CD4-positive, alpha-beta T cell treated with Interferon gamma for 1 hour (primary cell): ENCODE measurements around the gene EEF1E1.
"Not testable (repeated sequence)": the region's sequence is repeated elsewhere in the genome, so short reads cannot be mapped to it uniquely, and the experiment has no call there.

ENCODE experiments used
- DNase-seq: peaks from one replicate; pipeline ENCODE4 v3.0.0-alpha.2; 2020

The EEF1E1 gene

GRCh38 chr6:8061736-8062135 is 40.6 kb downstream of the EEF1E1 start:
- no peak for DNase-seq

DNA sequence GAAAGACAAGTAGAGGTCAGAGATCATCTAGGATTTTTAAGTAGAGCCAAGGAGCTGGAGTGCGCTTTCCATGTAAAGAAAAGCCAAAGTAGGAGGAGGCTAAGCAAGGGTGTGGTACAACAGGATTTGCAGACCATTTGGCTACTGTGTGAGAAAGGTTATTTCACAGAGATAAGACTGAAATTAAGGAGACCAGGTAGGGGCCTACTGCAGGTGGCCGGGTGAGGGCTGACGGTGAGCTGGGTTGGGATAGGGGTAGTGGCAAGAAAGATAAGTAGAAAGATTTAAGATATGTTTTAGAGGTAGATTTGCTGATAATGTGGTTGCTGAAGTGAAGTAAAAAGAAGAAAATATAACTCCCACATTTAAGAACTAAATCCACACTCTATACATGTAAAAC is 42.0 kb downstream of the EEF1E1 start:
- DNase-seq: no peak

GRCh38 chr6:8059129-8059528 is 43.2 kb downstream of the EEF1E1 start:
- DNase-seq: no peak

DNA sequence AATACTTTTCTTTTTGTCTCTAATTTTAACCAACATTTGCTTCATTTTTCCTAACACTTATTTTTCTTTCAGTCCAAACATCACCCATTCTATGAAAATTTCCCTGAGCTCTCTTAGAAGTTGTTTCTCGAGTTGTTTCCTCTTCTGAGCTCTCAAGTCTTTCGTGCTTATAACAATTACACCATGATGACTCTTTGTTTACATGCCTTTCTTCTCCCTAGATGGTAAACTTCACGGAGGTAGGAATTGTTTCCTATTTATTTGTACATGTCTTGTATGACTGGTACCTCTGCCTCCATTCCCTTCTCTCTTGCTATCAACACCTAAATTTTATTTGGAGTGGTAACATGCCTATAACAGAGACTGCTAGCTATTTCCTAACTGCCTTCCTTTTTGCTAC is 44.6 kb downstream of the EEF1E1 start:
- no peak for DNase-seq

- no peak for DNase-seq
Observed at GRCh38 chr6:8057263-8057662, 45.1 kb downstream of the EEF1E1 start.

DNA sequence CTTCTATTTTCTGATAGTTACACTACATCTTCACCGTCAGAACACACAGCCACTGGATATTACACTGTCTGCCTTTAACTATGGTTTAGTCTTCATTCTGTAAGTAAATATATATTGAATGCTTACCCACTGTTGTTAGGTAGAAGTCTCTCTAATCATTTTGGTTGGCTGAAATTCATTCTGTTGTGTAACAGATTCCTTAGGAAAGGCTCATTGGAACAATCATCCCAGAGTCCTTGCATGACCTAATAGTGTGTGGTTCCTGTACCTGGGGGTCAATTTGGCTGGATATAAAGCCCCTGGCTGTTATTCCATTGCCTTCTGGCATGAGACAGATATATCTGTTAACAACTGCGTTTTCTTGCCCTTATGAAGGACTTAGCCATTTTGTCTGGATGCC is 48.1 kb downstream of the EEF1E1 start:
- DNase-seq: no peak

DNA sequence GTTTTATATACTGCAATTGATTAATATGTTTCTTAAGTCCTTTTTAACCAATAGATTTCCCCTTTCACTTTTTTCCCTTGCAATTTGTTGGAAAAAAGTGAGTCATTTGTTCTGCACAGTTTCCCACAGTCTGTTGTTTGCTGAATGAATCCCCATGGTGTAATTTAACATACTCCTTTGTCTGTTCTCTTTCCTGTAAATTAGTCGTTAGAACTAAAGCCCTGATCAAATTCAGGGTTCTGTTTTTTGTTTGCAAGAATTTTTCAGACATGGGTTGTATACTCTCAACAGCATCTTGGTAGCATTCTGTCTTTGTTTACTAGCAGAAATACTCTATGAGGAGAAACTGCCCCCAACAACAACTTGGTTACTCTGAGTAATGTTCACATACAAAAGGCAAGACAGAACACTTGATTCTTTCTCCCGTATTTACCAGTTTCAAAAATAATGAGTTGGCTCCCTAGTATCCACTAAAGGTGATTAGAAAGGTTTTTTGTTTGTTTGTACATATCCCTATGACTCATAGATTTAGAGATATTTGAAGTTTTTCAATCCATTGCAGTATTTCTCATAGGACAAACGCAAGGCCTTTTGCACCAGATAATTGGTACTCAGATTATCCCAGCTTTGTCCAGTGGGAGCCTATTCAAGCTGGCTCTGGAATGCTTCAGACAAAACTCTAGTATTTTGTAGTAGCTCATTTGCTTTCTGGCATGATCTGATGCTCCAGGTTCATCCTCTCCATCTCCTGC is 54.6 kb downstream of the EEF1E1 start:
- no peak for DNase-seq

DNA sequence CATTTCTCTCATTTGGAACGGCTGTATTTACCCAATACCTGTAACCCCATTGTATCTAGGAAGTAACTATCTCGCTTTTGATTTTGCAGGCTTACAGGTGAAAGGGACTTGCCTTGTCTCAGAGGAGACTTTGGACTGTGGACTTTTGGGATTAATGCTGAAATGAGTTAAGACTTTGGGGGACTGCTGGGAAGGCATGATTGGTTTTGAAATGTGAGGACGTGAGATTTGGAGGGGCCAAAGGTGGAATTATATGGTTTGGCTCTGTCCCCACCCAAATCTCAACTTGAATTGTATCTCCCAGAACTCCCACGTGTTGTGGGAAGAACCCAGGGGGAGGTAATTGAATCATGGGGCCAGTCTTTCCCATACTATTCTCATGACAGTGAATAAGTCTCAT is 56.6 kb downstream of the EEF1E1 start:
- not testable (repeated sequence) for DNase-seq

DNA sequence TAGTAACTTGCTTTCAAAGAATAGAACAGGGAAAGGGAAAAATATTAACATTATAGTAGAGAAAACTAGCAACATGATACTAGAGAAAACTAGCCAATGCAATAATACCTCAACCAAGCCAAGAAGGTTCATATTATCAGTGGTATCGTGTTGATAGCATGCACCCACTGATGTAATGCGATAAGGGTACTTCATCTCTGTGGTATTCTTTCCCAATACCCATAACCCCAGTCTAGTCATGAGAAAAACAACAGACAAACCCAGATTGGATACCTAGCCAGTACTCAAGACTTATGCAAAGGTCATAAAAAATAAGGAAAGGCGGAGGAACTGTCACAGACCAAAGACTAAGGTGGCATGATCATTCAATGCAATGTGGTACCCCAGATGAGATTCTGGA is 59.1 kb downstream of the EEF1E1 start:
- DNase-seq: no peak

GRCh38 chr6:8041913-8042583 is 60.3 kb downstream of the EEF1E1 start:
- DNase-seq: no peak

DNA sequence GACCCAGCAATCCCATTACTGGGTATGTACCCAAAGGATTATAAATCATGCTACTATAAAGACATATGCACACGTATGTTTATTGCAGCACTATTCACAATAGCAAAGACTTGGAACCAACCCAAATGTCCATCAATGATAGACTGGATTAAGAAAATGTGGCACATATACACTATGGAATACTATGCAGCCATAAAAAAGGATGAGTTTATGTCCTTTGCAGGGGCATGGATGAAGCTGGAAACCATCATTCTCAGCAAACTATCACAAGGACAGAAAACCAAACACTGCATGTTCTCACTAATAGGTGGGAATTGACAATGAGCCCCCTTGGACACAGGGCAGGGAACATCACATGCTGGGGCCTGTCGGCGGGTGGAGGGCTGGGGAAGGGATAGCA is 68.2 kb downstream of the EEF1E1 start:
- DNase-seq: not testable (repeated sequence)

GRCh38 chr6:8030920-8031319 is 71.4 kb downstream of the EEF1E1 start:
- DNase-seq: no peak
